ES-I3 (cell line): ENCODE measurements around the gene APEX1.

ENCODE experiments used
- H3K36me3 ChIP-seq: 2 replicates; pipeline ENCODE4 v1.6.1; 2013; ENCODE audit warnings: mild to moderate bottlenecking, low read length, control low read depth, moderate library complexity; ENCODE audit not compliant: insufficient read depth
- H3K4me1 ChIP-seq: 2 replicates; pipeline ENCODE4 v1.6.1; 2013; ENCODE audit warnings: mild to moderate bottlenecking, control low read depth, low read length; ENCODE audit not compliant: insufficient read depth
- H3K9ac ChIP-seq: 2 replicates; pipeline ENCODE4 v1.6.1; 2013; ENCODE audit warnings: low read depth, mild to moderate bottlenecking, low read length, moderate library complexity
- H3K9me3 ChIP-seq: 2 replicates; pipeline ENCODE4 v1.6.1; 2013; ENCODE audit warnings: mild to moderate bottlenecking, low read length, moderate library complexity; ENCODE audit not compliant: control insufficient read depth, insufficient read depth

Gene APEX1

GRCh38 chr14:20477211-20477876, 22.3 kb downstream of the APEX1 start:
- H3K9ac ChIP-seq, result no peak overlapping the region

DNA sequence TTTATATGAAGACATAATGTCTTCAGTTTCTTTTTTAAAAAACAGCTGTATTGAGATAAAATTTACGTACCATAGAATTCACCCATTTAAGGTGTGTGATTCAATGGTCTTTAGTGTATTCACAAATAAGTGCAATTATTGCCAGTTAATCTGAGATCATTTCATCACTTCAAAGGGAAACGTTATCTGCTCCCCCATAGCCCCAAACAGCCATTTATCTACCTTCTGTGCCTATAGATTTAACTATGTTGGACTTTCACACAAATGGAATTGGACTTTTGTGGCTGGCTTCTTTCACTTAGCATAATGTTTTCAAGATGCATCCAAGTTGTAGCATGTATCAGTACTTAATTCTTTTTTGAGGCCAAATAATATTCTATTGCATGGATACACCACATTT, 23.9 kb downstream of the APEX1 start:
- H3K9ac ChIP-seq, result no peak overlapping the region
- H3K4me1 ChIP-seq, result no peaks in the 10 kb centered on the region; the same call in 1 of the 2 replicates
- H3K36me3 ChIP-seq, result peaks cover 41% of the 10 kb centered on the region
- H3K9me3 ChIP-seq, result no peaks in the 10 kb centered on the region

More at GRCh38 chr14:20477211-20477876, 22.3 kb downstream of the APEX1 start:
- H3K4me1 ChIP-seq, result no peaks in the 10 kb centered on the region; the same call in 1 of the 2 replicates
- H3K36me3 ChIP-seq, result peaks cover 50% of the 10 kb centered on the region
- H3K9me3 ChIP-seq, result no peaks in the 10 kb centered on the region

DNA sequence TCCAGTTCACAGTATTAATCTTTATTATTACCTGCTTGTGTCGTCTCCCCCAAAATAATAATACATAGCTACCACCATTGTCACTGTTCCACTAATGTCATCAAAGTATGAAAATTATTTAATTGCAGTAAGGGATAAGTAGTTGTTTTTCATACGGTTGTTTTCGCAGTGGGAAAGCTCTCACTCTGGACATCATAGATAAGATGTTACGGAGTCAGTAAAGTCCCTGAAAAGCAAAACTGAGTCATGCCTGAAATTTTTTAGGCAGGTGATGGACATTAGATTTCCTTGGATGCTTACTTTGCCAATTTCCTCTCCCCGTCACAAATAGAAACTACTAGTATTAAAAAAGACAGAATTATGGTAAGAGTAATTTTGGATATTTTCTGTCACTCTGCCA, 27.4 kb downstream of the APEX1 start:
- peaks cover 9% of the 10 kb centered on the region; the same call in 1 of the 2 replicates for H3K36me3 ChIP-seq

GRCh38 chr14:20485900-20486299, 30.9 kb downstream of the APEX1 start:
- no peaks in the 10 kb centered on the region for H3K36me3 ChIP-seq
- H3K9ac ChIP-seq, result no peak overlapping the region
- H3K9me3 ChIP-seq, result no peaks in the 10 kb centered on the region
- peaks cover 38% of the 10 kb centered on the region for H3K4me1 ChIP-seq

More for the DNA sequence above, 27.4 kb downstream of the APEX1 start:
- no peaks in the 10 kb centered on the region for H3K9me3 ChIP-seq
- peaks cover 13% of the 10 kb centered on the region for H3K4me1 ChIP-seq
- no peak overlapping the region for H3K9ac ChIP-seq

GRCh38 chr14:20486684-20487395, 31.8 kb downstream of the APEX1 start:
- Histone ChIP-seq H3K9ac (no peak overlapping the region), H3K36me3 (no peaks in the 10 kb centered on the region), H3K4me1 (peaks cover 38% of the 10 kb centered on the region), H3K9me3 (no peaks in the 10 kb centered on the region)

- H3K4me1 ChIP-seq, result peaks cover 38% of the 10 kb centered on the region
- H3K9ac ChIP-seq, result no peak overlapping the region
- no peaks in the 10 kb centered on the region for H3K36me3 ChIP-seq
- no peaks in the 10 kb centered on the region for H3K9me3 ChIP-seq
These were observed 32.3 kb downstream of the APEX1 start for GRCh38 chr14:20487396-20487725.

DNA sequence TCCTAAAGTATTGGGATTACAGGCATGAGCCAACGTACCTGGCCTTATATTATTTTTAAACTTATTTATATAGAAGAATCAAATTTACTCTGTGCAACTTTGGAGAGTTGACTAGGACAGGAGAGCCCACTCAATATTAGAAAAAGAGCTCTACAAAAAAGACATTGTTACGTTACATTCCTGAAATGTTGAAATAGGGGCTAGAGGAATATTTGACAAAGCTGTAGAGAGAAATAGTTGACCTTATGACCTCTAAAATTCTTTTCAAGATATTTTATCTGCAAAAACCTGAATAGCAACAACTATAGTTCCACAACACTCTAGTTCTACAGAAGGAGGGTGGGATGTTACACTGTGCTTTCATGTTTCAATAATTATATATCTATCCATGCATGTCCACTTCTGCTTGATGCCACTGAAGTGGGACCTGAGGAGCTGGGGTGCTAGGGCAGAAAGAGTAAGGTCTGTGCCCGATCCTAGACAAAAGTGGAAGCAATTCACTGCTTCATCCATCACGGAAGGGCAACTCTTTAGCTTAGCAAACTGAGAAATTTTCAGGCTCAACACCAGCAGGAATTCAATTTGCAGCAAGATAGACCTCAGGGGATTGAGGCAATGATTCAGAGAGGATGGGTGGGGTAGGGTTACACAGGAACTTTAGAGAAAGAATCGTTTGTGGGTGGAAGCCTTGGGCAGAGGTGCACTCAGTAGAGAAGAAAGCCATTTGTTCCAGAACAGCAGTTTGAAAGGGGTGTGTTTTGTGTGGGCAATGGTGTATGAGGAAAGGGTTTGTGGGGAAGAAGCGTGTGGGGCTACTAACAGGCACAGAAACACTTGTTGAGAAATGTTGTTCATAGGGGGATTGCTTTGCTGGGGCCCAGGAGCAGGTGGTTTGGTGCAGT, 34.3 kb downstream of the APEX1 start:
- Histone ChIP-seq H3K4me1 (peaks cover 38% of the 10 kb centered on the region), H3K36me3 (no peaks in the 10 kb centered on the region), H3K9ac (no peak overlapping the region; the same call in 1 of the 2 replicates), H3K9me3 (no peaks in the 10 kb centered on the region)

- H3K9ac ChIP-seq, result no peak overlapping the region
These were observed 35.5 kb downstream of the APEX1 start for GRCh38 chr14:20490563-20490962.

DNA sequence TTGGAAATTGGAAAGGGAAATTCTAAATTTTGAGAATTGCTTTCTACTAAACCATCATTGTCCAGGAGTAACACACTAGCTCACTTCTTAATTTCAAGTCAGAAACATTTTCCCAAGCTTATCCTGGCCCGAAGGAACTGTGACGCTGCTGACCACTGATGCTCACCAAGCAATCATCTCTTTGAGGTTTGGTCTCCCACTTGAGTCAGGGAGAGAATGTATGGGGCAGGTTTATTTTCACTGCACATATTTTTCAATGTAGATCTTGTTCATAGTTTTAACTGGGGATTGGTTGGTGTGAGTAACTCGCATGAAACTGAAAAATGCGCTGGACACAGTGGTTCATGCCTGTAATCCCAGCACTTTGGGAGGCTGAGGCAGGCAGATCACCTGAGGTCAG, 37.5 kb downstream of the APEX1 start:
- Histone ChIP-seq H3K9me3 (no peaks in the 10 kb centered on the region), H3K4me1 (peaks cover 24% of the 10 kb centered on the region), H3K9ac (no peak overlapping the region), H3K36me3 (no peaks in the 10 kb centered on the region)

More at GRCh38 chr14:20490563-20490962, 35.5 kb downstream of the APEX1 start:
- no peaks in the 10 kb centered on the region for H3K9me3 ChIP-seq
- H3K36me3 ChIP-seq, result no peaks in the 10 kb centered on the region
- H3K4me1 ChIP-seq, result peaks cover 34% of the 10 kb centered on the region

DNA sequence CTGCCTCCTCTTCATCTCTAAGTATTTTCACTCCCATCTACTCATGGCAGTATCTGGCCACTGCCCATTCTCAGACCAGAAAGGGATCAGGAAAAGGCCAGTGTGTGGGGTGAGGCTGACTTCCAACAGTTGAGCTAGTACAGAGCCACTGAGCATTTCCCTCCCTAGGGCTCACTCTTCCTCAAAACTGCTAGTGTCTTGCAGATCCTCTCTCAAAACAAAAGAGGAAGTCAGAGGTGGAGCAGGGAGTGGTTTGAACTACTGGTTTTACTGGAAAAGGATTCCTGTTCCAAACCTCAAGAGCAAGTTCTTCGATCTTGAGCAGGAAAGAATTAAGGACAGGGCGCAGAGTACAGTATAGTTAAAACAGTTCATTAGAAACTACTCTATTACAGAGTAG, 38.6 kb downstream of the APEX1 start:
- H3K4me1 ChIP-seq, result peaks cover 21% of the 10 kb centered on the region
- no peaks in the 10 kb centered on the region for H3K36me3 ChIP-seq
- H3K9ac ChIP-seq, result no peak overlapping the region
- H3K9me3 ChIP-seq, result no peaks in the 10 kb centered on the region

DNA sequence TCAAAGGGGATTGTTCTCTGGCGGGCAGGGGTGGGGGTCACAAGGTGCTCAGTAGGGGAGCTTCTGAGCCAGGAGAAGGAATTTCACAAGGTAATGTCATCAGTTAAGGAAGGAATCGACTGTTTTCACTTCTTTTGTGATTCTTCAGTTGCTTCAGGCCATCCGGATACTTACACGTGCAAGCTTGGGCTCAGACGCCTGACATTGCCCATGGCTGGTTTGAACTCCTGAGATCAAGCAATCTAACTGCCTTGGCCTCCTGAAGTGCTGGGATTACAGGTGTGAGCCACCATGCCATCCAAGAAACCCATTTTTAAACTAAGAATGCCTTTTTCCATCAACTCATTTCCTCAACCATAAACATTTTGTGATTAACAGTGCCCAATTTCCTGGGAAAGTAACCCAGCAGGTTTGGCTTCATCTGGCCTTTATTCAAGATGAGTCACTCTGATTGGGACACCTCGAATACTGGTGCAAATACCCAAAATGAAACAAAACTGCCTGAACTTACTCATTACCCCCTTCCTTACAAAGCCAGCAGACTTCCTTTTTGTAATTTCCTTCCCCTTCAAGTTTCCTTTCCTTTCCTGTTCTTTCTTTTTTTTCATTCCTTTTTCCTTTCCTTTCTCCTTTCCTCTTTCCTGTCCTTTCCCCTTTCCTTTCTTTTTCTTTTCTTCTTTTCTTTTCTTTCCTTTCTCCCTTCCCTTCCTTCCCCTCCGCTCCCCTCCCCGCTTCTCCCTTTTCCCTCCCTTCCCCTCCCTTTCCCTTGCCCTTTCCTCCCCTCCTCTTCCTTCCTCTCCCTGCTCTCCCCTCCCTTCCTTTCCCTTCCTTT, 40.1 kb downstream of the APEX1 start:
- Histone ChIP-seq H3K36me3 (no peaks in the 10 kb centered on the region), H3K4me1 (peaks cover 23% of the 10 kb centered on the region), H3K9ac (no peak overlapping the region; the same call in 1 of the 2 replicates), H3K9me3 (no peaks in the 10 kb centered on the region)

DNA sequence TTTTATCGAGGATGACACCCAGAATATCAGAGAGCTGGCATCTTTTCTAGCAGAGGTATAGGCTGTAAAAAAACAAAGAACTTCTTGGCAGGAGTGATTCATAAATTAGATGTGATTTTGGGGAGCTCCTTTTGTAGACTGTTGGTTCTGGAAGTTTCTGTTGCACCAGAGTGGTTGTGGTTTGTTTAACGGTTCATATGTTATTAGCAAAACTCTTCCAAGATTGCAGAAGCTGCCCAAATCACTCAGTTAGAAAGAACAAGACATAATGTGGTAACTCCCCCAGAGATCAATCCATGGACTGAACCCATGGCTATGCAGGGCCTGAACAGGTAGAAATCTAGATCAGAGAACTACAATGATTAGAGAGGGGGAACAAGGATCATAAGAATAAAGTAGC, 43.6 kb downstream of the APEX1 start:
- H3K9ac ChIP-seq, result no peak overlapping the region
- peaks cover 17% of the 10 kb centered on the region for H3K4me1 ChIP-seq
- no peaks in the 10 kb centered on the region for H3K9me3 ChIP-seq
- H3K36me3 ChIP-seq, result no peaks in the 10 kb centered on the region

DNA sequence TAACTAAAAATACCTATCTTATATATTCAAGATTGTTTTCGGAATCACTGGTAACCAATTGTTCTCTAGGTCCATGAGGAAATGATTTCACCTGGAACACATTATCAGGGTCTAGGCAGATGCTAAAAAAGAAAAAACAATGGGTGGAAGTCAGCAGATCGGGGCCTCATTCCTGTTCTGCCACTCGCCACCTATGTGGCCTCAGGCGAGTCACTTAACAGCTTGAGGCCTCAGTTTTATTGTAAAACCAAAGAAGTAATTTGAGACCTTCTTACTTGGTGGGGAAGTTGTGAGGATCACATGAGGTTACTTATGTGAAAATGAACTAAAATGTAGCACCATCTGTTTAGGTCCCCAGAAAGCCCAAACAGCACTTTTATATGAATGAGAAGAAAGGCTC, 44.1 kb downstream of the APEX1 start:
- no peak overlapping the region for H3K9ac ChIP-seq
- no peaks in the 10 kb centered on the region for H3K9me3 ChIP-seq
- peaks cover 17% of the 10 kb centered on the region for H3K4me1 ChIP-seq
- no peaks in the 10 kb centered on the region for H3K36me3 ChIP-seq

DNA sequence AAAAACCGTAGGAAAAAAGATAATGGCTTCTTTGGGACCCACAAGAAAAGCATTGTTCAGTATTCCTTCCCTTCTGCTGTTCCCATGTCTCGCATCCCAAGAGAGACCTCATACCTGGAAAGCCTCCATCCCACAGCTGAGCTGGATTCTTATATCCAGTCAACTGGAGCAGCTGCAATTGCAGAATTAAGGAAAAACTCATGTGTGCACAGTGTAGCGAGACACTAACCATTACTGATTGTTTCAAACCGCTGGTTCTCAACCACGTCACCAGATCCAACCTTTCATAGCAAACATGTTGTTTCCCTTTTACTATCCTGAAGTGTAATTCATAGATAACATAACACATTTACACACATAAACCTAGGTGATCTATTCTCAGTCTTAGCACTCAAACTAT, 44.9 kb downstream of the APEX1 start:
- H3K4me1 ChIP-seq, result peaks cover 17% of the 10 kb centered on the region
- H3K9me3 ChIP-seq, result no peaks in the 10 kb centered on the region
- H3K9ac ChIP-seq, result no peak overlapping the region
- H3K36me3 ChIP-seq, result no peaks in the 10 kb centered on the region
